AG08396 (cell line): ENCODE measurements around the gene CARD9.

Source experiments
- DNase-seq: peaks from one replicate; pipeline ENCODE4 v3.0.0; 2012; ENCODE audit warnings: low spot score, mixed read lengths

The CARD9 gene

DNA sequence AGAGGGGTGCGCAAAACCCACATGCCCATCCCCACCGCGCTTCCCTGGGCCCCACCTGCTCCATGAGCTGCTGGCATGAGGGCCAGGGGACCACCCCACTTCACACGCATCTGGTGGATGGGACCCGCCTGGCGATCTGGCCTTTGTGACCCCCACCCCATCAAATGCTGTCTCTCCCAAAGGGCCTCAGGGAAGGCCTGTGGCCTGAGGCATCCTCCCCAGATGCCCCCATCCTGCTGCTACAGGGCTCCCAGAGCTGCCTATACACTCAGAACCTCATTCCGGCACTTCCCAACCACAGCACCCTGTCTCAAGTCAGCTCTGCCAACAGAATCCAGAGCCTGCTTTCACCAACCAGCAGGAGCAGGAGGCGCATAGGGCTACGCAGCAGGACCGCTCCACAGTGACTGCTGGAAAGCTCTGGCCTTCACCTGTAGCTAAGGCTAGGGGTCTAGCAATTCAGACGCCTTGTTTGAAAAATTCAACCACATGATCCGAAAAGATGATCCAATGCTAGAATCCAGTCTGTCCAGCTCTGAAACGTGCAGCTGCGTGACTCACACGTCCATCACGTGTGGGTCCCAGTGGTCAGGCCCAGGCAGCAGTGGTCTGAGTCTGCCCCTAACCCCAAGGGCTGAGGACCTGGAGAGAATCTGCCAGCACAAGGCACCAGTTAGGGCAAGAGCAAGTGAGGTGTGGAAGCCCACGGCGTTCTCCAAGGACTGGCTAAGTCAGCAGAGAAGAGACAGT is 27.9 kb upstream of the CARD9 start:
- no peak for DNase-seq

DNA sequence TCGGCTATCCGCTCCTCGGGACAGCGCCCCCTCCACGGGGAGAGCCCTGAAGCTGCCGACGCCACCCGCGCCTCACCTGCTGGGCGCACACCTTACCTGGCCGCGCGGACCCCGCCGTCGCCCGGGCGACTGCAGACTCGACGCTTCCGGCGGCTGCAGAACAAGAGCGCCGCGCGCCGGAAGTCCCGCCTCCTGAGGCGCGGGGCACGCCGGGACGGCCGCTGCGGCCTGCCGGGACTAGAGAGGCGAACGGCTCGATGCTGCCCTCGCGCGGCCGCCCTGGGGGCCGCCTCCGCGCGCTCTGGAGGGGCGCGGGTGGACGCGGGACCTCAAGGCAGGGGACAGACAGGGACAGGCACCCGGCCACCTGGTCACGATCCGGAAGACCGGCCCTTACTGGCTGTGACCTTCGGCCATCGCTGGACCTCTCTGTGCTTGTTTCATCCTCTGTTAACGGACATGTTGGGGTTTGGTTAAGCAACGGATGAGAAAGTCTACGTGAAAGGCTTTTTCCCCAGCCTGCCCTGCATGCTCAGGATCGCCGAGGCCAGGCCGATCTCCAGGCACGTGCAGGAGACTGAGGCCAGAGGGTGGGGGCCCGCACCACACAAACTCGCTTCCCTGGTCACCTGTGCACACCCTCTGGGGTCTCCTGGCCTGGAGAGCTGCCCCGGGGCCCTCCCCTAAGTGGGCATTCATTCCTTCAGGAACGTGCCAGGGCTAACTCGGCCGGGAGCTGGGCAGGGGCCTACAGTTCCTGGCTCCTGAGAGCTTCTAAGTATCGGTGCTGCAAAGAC is 26.8 kb upstream of the CARD9 start, which contains the start of gene SNAPC4:
TSS of gene SNAPC4 (minus strand) at position 133 of the 797 bp plus-strand sequence. CDS start 1,742 bp downstream, outside the sequence.
- DNase-seq = peak; percentile 98

DNA sequence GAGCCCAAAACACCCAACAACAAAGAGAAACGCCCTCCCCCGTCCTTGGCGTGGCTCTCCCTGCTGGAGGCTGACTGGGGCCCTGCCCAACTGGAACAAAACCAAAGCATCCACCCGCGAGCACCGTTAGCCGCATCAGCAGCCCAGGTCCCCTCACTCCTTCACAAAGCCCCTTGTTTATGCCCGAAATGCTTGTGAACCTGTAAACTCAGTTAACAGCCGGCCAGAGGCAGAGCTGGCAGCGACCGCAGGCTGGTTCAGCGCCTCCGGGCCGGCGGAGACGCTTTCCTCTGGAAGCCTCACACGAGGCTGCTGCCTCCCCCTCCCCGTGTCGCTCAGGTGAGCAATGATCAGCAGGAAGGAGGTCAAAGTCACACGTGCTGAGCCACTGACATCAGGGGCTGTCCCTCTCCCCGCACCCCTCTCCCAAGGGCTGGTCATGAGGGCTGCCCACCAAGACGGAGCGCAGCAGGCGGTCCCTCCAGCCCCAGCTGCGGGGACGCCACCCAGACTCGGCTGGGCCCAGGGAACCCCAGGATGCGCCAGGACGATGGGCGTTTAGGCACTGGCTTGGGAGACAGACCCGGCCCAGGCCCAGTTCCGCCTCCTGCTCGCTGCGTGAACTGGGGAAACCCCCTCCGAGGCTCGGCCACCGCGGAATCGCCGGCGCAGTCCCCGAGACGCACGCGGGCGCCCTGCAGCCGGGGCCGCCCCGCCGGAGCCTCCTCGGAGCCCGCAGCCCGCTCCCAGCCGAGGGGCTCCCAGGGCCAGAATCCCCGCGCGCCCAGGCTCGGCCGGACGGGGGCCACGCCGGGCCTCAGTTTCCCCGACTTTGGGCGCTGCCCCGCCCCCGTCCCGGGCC is 25.9 kb upstream of the CARD9 start:
- peak; percentile 76 for DNase-seq

DNA sequence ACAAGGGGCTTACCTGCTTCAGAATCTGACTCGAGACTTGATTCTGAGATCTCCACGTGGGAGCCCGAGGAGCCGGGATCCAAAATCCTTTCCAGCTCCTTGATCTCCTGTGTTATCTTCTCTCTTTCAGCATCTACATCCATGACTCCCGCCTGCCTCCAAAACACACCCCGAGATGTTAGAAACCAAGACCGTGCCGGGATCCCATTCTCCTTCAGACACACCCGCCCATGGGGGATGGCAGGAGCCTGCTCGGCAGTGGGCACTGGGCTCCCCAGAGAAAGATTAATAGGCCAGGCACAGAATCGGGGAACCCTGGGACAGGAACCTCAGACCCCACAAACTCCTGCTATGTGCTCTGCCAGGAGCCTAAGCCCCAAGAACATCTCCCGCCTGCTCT is 24.8 kb upstream of the CARD9 start:
- no peak for DNase-seq

DNA sequence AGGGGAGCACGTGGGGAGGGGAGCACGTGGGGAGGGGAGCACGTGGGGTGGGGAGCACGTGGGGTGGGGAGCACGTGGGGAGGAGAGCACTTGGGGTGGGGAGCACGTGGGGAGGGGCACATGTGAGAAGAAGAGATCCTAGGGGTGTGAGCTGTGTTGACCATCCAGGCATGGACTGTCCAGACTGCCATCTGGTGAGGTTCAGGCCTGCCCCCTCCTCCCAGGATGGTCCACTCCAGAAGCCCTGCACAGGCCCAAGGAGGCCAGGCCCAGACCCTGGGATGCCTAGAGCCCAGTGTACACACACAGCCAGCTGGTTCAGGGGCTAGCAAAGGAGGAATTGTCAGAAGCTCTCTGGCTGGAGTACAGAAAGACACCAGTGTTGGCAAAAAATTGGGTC is 24.2 kb upstream of the CARD9 start:
- DNase-seq = no peak

DNA sequence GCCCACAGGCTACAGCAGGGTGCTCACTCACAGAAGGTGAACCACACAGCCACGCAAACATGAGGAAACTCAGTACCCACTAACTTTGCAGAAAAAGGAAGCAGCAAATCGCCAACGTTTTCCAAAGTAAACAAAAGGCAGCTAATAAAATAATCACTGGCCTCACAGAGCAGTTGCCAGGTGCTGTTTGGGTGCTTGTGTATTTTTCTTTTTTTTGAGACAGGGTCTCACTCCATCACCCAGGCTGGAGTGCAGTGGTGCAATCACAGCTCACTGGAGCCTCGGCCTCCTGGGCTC is 22.7 kb upstream of the CARD9 start:
- DNase-seq = no peak

DNA sequence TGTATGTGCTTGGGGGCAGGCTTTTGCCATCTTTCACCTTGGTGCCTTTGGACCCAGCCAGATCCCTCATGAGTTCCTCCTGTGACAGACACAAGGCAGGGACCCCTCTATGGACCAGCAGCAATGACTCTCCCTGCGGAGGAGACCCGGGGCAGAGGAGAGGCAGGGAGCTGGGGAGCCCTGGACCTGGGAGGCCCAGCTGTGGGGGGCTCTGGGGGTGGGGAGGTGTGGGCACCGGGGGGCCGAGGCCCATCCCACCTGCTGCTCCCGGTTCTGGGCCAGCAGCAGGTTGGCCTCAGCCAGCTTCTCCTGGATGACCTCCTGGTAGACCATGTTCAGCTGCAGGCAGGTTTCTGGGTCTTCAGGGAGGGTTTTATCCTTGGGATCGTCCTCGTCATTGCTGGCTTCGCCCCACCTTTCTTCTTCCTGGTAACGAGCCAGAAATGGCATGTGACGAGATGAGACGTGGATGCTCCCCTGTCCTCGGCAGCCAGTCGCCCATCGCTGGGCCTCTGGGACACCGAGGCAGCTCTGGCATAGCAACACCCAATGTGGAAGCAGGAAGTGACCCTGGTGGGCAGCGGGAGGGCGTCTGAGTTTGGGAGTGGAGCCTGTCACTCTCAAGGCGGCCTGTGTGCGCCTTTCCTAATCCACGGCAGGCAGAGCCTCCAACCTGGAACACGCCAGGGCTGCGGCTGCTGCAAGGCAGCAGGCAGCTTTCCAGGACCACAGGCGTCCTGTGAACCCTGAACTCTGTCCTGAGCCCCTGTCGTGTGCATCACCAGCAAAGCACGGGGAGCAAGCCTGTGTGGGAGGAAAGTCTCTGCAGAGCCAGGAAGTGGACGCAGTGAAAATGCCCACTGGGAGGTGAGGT is 22.1 kb upstream of the CARD9 start:
- DNase-seq = no peak

DNA sequence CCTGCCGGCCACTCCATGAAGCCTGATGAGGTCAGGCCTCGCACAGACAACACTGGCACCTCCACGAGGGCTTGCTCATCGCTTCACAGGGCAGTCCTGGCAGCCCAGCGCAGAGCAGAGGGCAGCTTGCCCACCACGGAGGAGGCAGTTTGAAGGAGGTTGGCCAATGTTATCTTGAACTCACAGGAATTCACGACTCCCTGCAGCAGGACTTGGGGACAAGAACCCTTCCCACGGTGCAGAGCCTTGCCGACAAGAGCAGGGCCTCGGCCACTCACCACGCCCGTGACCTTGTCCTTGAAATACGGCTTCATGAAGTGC is 21.5 kb upstream of the CARD9 start:
- DNase-seq = no peak

DNA sequence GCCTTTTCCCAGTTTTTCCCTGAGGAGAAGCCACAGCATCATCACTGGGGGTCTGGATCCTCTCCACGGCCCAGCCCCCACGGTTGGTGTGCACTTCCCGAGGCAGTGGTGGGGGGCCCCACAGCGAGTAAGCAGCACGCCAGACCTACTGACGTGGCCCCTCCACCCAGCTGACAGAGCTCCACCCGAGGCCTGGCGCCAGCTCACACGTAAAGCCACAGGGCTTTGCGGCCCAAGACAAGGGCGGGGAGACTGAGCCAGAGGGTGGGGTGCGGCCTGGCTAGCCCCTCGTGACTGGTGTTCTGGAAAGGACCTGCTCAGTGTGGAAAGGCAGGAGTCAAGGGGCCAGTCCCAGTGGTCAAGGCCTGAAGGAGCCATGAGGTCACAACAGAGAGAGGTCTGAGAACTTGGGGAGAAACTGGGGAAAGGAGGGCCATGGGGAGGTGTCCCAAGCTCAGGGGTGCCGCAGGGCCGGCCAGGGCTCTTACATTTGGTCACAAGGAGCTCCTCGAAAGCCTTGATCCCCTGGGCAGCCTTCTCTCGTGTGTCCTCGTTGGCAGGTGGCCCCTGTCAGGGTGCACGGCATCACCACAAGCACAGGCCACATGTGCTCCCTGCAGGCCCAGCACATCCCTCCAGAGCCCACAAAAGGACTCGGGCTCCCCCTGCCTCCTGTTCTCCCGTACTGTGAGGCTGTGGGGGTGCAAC is 21.0 kb upstream of the CARD9 start:
- no peak for DNase-seq

DNA sequence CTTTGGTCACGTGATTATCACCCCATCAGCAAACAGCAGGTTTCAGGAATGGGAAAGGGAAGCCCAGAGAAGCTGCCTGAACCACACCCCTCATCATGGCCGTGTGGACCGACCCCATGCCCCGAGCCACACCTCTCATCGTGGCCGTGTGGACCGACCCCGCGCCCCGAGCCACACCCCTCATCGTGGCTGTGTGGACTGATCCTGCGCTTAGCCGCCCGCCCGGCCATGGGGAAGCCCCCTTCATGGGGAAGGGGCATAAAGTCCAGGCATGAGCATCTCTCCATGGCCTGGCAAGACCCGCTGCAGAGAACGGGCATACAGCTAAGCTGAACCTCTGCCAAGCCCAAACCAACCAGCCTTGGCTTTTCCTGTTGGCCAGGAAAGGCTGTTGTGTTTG is 20.1 kb upstream of the CARD9 start:
- no peak for DNase-seq

DNA sequence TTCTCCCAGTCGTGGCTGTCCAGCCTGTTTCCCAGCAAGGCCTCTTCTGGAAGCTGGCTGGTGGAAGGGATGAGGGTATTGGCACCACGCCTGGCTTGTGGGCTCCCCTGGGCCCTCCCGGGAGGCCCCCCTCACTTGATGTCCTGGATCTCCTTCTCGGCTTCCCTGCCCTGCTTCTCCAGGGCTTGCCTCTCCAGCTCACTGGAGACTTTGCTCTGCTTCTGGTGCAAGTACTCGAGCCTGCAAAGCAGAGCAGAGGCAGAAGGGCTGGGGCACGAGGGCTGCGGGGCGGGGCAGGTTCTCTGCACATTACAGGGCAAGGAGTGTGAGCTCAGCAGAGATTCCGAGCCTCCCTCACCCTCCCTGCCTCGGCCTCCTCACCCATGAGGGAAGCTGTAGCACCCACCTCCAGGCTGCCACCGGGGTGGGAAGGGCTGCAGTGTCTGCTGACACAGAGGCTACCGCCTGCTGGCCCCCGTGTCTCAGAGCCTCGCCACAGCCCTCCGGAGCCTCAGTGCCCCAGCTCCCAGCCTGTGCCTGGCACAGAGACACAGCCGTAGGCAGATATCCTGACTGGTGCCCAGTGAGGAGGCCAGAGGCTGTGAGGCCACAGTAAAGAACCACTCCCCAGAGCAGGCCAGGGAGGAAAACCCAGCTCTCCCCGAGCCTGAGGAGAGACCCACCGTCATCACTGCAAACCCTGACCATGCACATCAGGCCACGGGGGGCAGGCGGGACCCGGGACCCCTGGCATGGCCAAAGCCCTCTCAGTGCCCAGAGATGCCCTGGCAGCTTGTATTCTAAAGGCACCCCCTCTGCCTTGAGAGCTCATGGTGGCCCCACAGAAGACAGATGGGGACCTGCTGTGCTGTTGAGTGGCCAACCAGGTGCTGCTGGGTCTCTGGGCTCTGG is 19.3 kb upstream of the CARD9 start:
- DNase-seq = no peak

DNA sequence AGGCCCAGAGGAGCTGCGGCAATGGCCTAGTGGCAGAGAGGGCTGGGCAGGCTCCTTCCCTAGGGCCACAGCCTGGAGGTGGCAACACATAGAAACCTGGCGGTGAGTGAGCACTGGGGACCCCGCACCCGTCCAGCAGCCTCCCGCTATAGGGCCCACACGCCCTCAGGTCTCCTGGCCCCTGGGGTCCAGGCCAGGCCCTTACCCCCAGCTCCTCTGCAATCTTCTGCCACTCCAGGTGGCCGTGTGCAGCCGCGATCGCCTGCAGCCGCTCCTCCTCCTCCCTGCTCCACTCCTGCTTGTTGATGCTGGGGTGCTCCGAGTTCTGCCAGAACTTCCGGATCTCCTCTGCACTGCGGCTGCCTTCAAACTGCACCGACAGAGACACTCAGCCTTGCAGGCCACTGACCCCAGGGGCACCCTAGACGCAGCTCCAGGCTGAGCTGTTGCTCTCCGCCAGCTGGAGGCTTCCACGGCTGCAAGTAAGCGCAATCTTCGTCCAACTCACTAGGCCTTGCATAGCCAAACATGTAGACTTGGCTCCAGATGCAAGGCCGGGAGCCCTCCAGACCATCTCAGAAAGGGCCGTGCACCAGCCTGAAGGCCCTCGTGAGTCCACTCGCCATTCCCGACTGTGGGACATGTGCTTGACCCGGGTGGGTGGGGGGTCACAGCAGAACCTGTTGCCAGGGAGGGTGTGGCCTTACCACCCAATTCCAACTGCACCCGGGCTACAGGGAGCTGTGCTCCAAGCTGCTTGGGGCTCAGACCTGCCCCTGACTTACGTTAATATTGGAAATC is 18.5 kb upstream of the CARD9 start:
- no peak for DNase-seq

DNA sequence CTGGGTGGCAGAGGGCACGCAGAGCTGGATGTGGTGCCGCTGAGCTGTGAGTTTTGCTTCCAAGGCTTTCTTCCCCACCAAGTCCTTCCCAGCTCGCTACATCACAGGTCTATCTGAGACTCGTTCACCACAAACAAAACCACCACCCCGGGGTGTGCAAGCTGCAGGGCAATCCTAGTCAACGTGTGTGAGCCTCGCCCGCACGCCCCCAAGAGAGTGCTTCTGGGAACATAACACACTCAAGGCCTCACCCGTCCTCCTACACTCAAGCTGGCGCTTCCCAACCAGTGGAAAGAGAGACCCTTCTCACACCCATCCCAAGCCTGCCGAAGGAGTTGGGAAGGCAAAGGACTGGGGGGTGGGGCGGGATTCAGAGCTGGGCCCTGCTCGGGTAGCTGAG is 15.9 kb upstream of the CARD9 start:
- DNase-seq = no peak

DNA sequence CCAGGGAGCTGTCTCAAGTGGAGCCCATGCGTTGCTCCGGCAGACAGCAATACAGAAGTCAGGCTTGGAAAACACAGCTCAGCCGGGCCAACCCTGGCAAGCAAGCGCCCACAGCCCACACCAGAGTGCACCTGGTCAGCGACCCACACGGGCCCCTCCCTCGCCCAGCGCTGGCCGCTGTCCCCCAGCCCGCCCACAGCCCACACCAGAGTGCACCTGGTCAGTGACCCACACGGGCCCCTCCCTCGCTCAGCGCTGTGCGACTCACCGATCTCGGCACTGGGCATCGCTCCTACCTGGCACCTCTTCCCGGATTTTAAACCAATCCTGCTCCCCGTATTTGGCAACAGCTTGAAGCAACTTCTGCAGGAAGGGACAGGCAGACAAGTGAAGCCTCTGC is 13.7 kb upstream of the CARD9 start:
- no peak for DNase-seq

DNA sequence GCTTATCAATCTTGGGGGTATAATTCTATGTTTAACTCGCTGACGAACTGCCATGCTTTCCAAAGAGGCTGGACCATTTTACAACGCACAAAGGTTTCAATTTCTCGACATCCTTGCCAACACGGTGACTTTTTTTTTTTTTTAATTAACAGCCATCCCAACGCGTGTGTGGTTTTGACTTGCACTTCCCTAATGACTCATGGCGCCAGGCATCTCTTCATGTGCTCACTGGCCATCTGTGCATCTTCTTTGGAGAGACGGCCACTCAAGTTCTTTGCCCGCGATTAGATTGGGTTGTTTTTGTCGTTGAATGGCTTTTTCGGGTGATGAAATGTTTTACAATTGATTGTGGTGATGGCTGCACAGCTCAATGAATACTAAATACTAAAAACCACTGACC is 12.5 kb upstream of the CARD9 start:
- DNase-seq = no peak

DNA sequence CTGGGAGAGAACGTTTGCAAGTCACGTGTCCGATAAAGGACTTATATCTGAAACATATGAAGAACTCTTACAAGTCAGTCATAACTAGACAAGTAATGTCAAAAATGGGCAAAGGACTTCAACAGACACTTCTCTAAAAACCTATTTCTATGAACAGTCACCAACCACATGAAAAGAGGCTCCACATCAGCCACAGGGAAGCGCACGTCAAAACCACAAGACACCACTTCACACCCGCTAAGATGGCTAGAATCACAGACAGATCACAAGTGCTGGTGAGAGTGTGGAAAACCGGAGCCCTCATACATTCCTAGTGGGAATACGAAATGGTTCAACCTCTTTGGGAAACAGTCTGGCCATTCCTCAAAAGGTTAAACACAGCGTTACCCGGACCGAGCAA is 11.5 kb upstream of the CARD9 start:
- DNase-seq = no peak

DNA sequence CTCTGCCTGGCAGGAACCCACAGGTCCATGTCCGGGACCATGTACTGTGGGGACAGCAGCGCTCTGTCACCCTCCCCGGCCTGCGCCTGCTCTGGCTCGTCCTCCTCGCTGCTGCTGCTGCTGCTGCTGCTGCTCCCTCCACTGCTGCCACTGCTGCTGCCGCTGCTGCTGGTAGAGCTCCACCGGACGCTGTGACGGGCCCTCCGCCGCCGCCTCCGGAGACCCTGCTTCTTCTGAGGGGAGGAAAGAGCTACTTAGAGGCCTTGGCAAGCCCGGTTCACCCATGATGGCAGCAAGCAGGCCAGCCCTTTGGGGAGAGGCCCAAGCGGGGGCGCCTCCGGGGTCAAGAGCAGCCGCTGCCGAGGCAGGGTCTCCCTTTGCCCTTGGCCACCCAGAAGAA is 10.0 kb upstream of the CARD9 start:
- no peak for DNase-seq

DNA sequence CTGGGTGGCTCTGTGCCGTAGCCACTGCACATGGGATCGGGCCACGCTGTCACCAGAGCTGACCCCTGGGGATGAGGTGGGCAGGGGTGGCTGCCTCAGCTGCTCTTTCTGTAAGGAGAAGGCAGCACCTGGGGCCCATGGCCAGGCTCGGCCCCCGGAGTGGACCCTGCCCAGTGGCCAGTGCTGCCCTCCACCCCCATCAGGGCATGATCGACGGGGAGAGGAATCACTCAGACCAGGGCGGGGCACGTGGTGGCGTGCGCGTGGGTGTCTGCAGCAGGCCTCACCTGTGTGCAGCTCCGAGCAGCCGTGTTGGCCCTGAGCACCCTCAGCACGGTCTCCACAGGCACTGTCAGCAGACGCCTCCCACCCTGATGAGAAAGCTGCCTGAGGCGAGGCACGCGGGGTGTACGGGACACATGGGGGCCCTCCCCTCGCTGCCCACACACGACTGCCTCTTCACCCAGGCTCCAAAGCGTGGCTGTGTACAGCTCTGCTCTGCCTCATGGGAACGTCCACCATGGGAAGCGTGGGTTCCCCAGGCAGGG is 8.6 kb upstream of the CARD9 start:
- DNase-seq = no peak

DNA sequence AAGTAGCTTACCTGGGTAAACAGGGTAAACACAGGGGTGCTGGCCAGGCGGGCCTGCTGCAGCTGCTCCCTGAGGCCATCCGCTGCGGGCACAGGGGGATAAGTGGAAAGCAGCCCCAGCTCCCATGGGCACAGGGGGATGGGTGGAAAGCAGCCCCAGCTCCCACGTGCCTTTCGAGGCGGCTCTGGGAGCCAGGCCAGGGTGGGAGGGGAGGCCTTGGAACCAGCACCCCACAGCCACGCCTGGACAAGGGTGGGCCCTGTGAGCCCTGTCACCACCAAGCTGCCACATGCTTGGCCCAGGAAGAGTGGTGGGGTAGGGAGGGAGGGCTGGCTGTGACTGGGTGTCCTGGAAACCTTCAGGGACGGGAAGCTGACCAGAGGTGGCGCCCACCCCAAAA is 7.8 kb upstream of the CARD9 start:
- no peak for DNase-seq
